Effector memory CD4-positive, alpha-beta T cell (primary cell): ENCODE results near the gene CLGN.
A peak's percentile ranks its signal among the peaks of the same experiment; 100 is the strongest.
"Not testable (repeated sequence)": the region's sequence is repeated elsewhere in the genome, so short reads cannot be mapped to it uniquely, and the experiment has no call there.

ENCODE experiments used
- DNase-seq, 3 donors: peaks; one replicate each; pipeline ENCODE4 v3.0.0-alpha.2; 2020
- H3K27ac ChIP-seq: 2 replicates; pipeline ENCODE4 v1.7.0; 2013; ENCODE audit warnings: mild to moderate bottlenecking, low read length, moderate library complexity; ENCODE audit not compliant: insufficient read depth, poor library complexity, severe bottlenecking
- H3K27me3 ChIP-seq: replicated peaks from 2 replicates; pipeline ENCODE4 v1.7.0; 2013; ENCODE audit warnings: mild to moderate bottlenecking, low read length; ENCODE audit not compliant: insufficient read depth, control insufficient read depth, poor library complexity, severe bottlenecking
- H3K36me3 ChIP-seq: 2 replicates; pipeline ENCODE4 v1.7.0; 2013; ENCODE audit warnings: mild to moderate bottlenecking, low read length, moderate library complexity; ENCODE audit not compliant: control insufficient read depth, insufficient read depth
- H3K4me1 ChIP-seq: 2 replicates; pipeline ENCODE4 v1.7.0; 2013; ENCODE audit warnings: low read length, mild to moderate bottlenecking; ENCODE audit not compliant: control insufficient read depth, insufficient read depth, poor library complexity, severe bottlenecking
- H3K4me3 ChIP-seq: 2 replicates; pipeline ENCODE4 v1.7.0; 2013; ENCODE audit warnings: low read length, low read depth, mild to moderate bottlenecking; ENCODE audit not compliant: insufficient read depth, poor library complexity, severe bottlenecking
- H3K9me3 ChIP-seq: 2 replicates; pipeline ENCODE4 v1.7.0; 2013; ENCODE audit warnings: mild to moderate bottlenecking, low read length, moderate library complexity; ENCODE audit not compliant: control insufficient read depth

CLGN gene

DNA sequence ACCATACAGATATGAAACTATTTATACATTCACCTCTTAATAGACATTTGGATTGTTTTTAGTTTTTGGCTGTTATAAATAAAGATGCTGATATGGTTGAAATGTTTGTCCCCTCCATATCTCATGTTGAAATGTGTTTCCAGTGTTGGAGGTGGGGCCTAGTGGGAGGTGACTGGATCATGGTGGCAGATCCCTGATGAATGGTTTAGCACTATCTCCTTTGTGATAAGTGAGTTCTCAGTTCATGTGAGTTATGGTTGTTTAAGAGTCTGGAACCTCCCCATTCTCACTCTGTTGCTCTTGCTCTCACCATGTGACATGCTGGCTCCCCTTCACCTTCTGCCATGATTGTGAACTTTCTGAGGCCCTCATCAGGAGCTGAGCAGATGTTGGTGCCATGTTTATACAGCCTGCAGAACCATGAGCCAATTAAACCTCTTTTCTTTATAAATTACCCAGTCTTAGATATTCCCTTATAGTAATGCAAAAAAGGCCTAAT, 12.2 kb upstream of the CLGN start:
- no peaks in the 10 kb centered on the region for H3K27me3 ChIP-seq
- H3K4me1 ChIP-seq: no peaks in the 10 kb centered on the region

DNA sequence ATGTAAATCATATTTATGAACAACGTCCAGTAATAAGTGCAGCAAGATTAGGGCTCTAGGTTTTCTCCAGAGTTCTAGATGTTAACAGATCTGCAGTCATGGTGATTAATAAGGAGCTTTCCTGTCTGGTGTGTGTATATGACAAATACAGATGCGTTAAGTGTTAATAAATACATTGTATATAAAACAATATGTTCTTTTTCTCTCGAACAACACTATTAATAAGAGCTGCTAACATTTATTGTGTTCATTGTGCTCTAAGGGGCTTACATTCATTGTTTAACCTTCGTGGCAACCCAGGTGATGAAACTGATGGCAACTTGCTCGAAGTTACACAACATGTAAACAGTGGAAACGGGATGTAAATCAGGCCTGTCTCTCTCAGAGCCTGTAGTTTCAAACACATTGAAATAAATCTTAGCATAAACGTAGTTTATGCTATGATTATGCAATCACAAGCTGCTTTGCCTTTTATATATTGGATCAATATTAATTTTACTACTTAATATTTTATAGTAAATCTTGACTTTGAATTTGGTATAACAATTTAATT, 547 bp upstream of the CLGN start:
- Histone ChIP-seq H3K36me3 (no peaks in the 10 kb centered on the region), H3K27ac (no peak overlapping the region), H3K4me3 (peak overlapping the region; percentile 48), H3K9me3 (no peaks in the 10 kb centered on the region), H3K27me3 (peaks cover 15% of the 10 kb centered on the region), H3K4me1 (peaks cover 11% of the 10 kb centered on the region)
- no peak for DNase-seq

More for the DNA sequence above, 12.2 kb upstream of the CLGN start:
- H3K27ac ChIP-seq: no peak overlapping the region
- H3K36me3 ChIP-seq: no peaks in the 10 kb centered on the region
- H3K4me3 ChIP-seq: no peak overlapping the region
- H3K9me3 ChIP-seq: no peaks in the 10 kb centered on the region
- DNase-seq: no peak

DNA sequence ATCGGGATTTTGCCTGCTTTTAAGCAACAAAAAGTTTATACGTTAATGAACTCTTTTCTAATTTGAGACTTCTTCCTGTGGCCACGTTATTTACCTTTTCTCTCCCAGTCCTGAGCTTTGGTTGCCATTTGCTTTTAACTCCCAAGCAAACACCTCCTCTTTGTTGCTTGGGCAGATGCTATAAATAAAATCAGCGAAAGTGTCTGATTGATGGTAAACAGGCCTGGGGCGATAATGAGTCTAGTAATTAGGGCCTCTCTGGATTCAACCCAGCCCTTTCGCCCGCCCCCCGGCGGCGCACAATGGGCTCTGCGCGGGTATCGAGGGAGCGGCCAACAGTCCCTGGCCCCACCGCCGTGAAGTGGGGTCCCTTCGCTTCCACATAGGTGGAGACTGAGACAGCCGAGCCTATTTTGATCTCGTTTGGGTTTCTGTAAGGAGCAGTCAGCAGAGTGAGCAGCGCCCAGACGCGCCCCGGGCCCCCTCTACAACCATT, 790 bp downstream of the CLGN start:
- DNase-seq: no peak
- no peak overlapping the region for H3K27ac ChIP-seq
- peaks cover 11% of the 10 kb centered on the region for H3K4me1 ChIP-seq
- no peaks in the 10 kb centered on the region for H3K36me3 ChIP-seq
- peak overlapping the region; percentile 48 for H3K4me3 ChIP-seq
- peaks cover 15% of the 10 kb centered on the region for H3K27me3 ChIP-seq
- H3K9me3 ChIP-seq: no peaks in the 10 kb centered on the region

DNA sequence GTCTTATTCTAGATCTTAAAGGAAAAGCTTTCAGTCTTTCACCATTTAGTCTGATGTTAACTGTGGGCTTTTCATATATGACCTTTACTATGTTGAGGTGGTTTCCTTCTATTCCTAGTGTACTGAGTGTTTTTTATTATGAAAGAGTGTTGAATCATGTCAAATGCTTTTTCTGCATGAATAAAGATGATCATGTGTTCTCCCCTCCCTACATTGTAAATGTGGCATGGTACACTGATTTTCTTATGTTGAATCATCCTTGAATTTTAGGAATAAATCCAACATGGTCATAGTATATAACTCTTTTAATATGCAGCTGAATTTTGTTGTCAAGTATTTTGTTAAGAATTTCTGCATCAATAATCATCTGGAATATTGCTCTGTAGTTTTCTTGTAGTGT, 4.3 kb downstream of the CLGN start:
- Histone ChIP-seq H3K27me3 (peaks cover 15% of the 10 kb centered on the region), H3K4me1 (peaks cover 11% of the 10 kb centered on the region), H3K27ac (no peak overlapping the region), H3K9me3 (no peaks in the 10 kb centered on the region), H3K4me3 (no peak overlapping the region), H3K36me3 (no peaks in the 10 kb centered on the region)
- no peak for DNase-seq

DNA sequence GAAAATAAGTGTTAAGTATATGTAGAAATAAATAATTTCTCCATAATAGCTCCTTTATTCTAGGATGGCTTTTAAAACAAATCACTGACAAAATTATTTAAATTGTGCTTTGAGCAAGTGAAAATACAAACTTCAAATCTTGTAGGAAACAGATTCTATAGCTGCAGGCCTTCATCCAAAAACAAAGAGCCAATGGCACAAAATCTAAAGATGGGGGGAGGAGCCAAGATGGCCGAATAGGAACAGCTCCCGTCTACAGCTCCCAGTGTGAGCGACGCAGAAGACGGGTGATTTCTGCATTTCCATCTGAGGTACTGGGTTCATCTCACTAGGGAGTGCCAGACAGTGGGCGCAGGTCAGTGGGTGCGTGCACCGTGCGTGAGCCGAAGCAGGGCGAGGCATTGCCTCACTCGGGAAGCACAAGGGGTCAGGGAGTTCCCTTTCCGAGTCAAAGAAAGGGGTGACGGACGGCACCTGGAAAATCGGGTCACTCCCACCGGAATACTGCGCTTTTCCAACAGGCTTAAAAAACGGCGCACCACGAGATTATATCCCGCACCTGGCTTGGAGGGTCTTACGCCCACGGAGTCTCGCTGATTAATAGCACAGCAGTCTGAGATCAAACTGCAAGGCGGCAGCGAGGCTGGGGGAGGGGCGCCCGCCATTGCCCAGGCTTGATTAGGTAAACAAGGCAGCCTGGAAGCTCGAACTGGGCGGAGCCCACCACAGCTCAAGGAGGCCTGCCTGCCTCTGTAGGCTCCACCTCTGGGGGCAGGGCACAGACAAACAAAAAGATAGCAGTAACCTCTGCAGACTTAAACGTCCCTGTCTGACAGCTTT, 14.1 kb downstream of the CLGN start:
- not testable (repeated sequence) for H3K9me3 ChIP-seq, H3K4me1 ChIP-seq, H3K4me3 ChIP-seq, DNase-seq, H3K27me3 ChIP-seq, H3K36me3 ChIP-seq, H3K27ac ChIP-seq

DNA sequence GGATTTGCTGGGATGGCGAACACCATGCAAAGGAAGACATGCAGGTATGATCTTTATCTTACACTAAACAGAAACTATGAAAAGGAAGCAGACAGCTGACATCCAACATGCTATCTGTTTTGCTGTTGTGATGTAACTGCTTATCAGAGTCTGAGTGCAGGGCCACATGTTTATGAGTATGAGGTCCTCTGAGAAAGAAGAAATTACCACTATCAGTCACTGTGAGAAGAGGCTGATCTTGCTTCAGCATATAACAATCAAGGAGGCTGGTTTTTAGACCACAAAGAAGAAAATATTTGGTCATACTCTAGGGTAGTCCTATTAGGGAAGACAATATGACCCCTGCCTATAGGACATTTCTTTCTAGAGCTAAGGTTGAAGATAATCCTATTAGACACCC, 18.5 kb downstream of the CLGN start:
- Histone ChIP-seq H3K9me3 (no peaks in the 10 kb centered on the region), H3K4me3 (no peak overlapping the region), H3K4me1 (no peaks in the 10 kb centered on the region), H3K27me3 (peaks cover 6% of the 10 kb centered on the region), H3K27ac (no peak overlapping the region), H3K36me3 (no peaks in the 10 kb centered on the region)
- no peak for DNase-seq

DNA sequence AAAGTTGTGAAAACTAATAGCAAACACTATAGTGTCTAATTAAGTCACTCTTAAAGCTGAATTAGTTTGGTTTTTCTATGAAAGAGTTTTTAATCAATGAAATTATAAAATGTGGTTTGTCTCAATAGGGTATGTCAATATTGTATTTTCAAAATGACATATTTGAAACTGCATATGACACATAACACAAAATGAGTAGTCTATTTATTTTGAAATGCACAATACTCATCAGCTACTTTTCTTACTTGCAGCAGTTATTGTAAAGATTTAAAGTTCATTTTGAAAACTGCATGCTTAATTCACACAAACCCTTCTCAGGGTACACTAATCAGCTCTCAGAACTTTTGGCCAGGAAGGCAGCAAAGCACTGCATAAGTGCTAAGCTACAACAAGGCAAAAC, 21.2 kb downstream of the CLGN start:
- peaks cover 6% of the 10 kb centered on the region for H3K27me3 ChIP-seq
- no peaks in the 10 kb centered on the region for H3K36me3 ChIP-seq
- DNase-seq: no peak
- H3K9me3 ChIP-seq: no peaks in the 10 kb centered on the region
- no peaks in the 10 kb centered on the region for H3K4me1 ChIP-seq
- no peak overlapping the region for H3K4me3 ChIP-seq
- no peak overlapping the region for H3K27ac ChIP-seq

DNA sequence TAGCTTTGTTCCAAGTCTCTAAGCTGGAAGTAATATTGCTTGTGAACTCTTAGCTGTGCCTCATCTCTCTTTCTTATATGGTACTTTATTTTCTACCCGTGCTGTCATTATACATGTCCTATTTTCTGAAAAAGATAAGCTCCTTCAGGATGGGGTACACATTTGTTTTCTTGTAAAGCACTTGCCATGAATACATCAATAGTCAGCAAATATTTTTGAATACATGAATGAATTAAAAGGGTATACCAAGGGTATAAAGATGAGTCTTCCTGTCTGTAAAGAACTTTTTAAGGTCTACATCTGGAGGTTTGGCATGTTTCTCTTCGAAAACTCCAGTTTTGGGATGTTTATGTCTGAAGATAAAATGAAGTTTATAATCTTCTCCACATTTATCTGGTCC, 27.3 kb downstream of the CLGN start:
- no peak for DNase-seq
- Histone ChIP-seq H3K4me3 (no peak overlapping the region), H3K27me3 (peaks cover 6% of the 10 kb centered on the region), H3K36me3 (no peaks in the 10 kb centered on the region), H3K27ac (no peak overlapping the region), H3K4me1 (no peaks in the 10 kb centered on the region), H3K9me3 (no peaks in the 10 kb centered on the region)

DNA sequence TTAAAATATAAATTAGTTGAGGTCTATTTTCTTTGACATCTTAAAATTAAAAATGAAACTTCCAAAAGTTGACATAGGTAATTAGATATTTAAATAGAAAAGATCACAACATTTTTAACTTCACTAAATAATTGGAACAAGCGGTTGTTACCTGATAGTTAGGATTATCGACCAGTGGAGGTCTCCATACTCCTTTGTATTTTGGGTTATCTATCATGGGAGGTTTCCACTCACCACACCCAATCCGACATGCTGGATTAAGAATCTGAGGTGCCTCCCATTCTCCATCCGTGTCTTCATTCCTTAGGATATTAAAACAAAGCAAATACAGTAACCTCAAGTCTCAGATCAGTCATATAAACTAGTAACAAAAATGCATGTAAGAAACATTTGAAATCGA, 31.8 kb downstream of the CLGN start:
- Histone ChIP-seq H3K27ac (no peak overlapping the region), H3K4me1 (no peaks in the 10 kb centered on the region), H3K36me3 (no peaks in the 10 kb centered on the region), H3K4me3 (no peak overlapping the region), H3K9me3 (no peaks in the 10 kb centered on the region), H3K27me3 (no peaks in the 10 kb centered on the region)
- no peak for DNase-seq

DNA sequence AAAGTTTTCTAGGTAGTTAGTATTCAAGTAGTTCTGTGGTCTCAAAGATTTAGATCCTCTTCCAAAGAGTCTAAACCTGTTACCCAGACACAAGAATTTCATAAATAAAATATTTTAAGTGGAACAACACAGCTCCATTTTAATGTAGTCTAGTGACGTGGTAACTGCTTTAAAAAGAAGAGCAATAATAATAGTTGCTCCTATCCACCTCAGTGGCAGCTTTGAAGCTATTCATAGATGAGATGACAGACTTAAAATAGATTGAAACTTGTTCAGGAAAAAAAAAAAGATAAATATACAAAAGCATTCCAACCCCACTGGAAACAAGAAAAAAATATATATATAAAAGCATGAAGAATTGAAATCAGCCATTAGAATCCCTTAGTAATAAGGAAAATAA, 39.4 kb downstream of the CLGN start:
- Histone ChIP-seq H3K36me3 (no peaks in the 10 kb centered on the region), H3K27me3 (no peaks in the 10 kb centered on the region), H3K27ac (no peak overlapping the region), H3K4me3 (no peak overlapping the region), H3K9me3 (no peaks in the 10 kb centered on the region), H3K4me1 (no peaks in the 10 kb centered on the region)
- DNase-seq: no peak
